Mesodermal cell (in vitro differentiated cells): ENCODE measurements around the gene ZNF593OS.

Experiments used
- H3K27ac ChIP-seq: 2 replicates; pipeline ENCODE4 v1.7.0; 2013; ENCODE audit warnings: mild to moderate bottlenecking, low read depth, low read length, moderate library complexity; ENCODE audit not compliant: severe bottlenecking
- H3K36me3 ChIP-seq: 2 replicates; pipeline ENCODE4 v1.7.1; 2013; ENCODE audit warnings: mild to moderate bottlenecking, low read length, moderate library complexity; ENCODE audit not compliant: control insufficient read depth, insufficient read depth
- H3K4me1 ChIP-seq: one replicate; pipeline ENCODE4 v1.7.1; 2013; ENCODE audit warnings: mild to moderate bottlenecking, low read length; ENCODE audit not compliant: insufficient read depth, control insufficient read depth, poor library complexity, severe bottlenecking
- H3K4me3 ChIP-seq: 2 replicates; pipeline ENCODE4 v1.7.0; 2013; ENCODE audit warnings: low read length, control low read depth, mild to moderate bottlenecking; ENCODE audit not compliant: insufficient read depth, poor library complexity, severe bottlenecking; ENCODE audit errors: extremely low read depth
- H3K9me3 ChIP-seq: 2 replicates; pipeline ENCODE4 v1.7.1; 2013; ENCODE audit warnings: mild to moderate bottlenecking, low read length, moderate library complexity; ENCODE audit not compliant: control insufficient read depth
- WGBS, 2 experiments: methylation state at CpG; one replicate each; pipeline ENCODE4 v1.1.5; 2013; ENCODE audit warnings: missing lambda C conversion rate in 2 of 2; ENCODE audit not compliant: insufficient coverage in 2 of 2; 5-methylcytosine and 5-hydroxymethylcytosine counted together

The ZNF593OS gene

GRCh38 chr1:26200413-26200812 lies 28.8 kb upstream of the ZNF593OS start:
- Histone ChIP-seq H3K4me3 (no peak overlapping the region), H3K36me3 (no peaks in the 10 kb centered on the region), H3K9me3 (no peaks in the 10 kb centered on the region), H3K4me1 (no peaks in the 10 kb centered on the region), H3K27ac (no peak overlapping the region)
- WGBS, 2 experiments = 90 to 98% methylated on average over 4 to 5 of the region's 5 CpGs

- WGBS, 2 experiments = 86 to 88% methylated on average over 7 to 11 of the region's 11 CpGs
- H3K36me3 ChIP-seq = no peaks in the 10 kb centered on the region
- no peak overlapping the region for H3K27ac ChIP-seq
- no peaks in the 10 kb centered on the region for H3K9me3 ChIP-seq
- H3K4me3 ChIP-seq = no peak overlapping the region
- no peaks in the 10 kb centered on the region for H3K4me1 ChIP-seq
Observed at GRCh38 chr1:26197813-26198212, 26.2 kb upstream of the ZNF593OS start.

GRCh38 chr1:26197301-26197700 lies 25.7 kb upstream of the ZNF593OS start:
- no peaks in the 10 kb centered on the region for H3K4me1 ChIP-seq
- 88 to 100% methylated on average over 2 to 3 of the region's 3 CpGs for WGBS, 2 experiments
- no peak overlapping the region for H3K27ac ChIP-seq
- H3K9me3 ChIP-seq = no peaks in the 10 kb centered on the region
- no peaks in the 10 kb centered on the region for H3K36me3 ChIP-seq
- H3K4me3 ChIP-seq = no peak overlapping the region

GRCh38 chr1:26195805-26196204 lies 24.2 kb upstream of the ZNF593OS start:
- H3K27ac ChIP-seq = no peak overlapping the region
- WGBS, 2 experiments = 100% methylated on average over 2 of the region's 3 CpGs; no CpG with 5 or more reads in 1 of the 2 experiments
- no peaks in the 10 kb centered on the region for H3K36me3 ChIP-seq
- no peaks in the 10 kb centered on the region for H3K4me1 ChIP-seq
- H3K4me3 ChIP-seq = no peak overlapping the region
- H3K9me3 ChIP-seq = no peaks in the 10 kb centered on the region

- WGBS, 2 experiments = 71 to 80% methylated on average over 1 of the region's 3 CpGs
- no peaks in the 10 kb centered on the region for H3K9me3 ChIP-seq
- no peaks in the 10 kb centered on the region for H3K36me3 ChIP-seq
- H3K27ac ChIP-seq = no peak overlapping the region
- no peaks in the 10 kb centered on the region for H3K4me1 ChIP-seq
- no peak overlapping the region for H3K4me3 ChIP-seq
Observed at GRCh38 chr1:26191739-26192138, 20.1 kb upstream of the ZNF593OS start.

- 27 to 38% methylated on average over 7 to 15 of the region's 16 CpGs for WGBS, 2 experiments
- no peaks in the 10 kb centered on the region for H3K4me1 ChIP-seq
Observed at GRCh38 chr1:26190373-26190987, 18.8 kb upstream of the ZNF593OS start, which contains the start of gene CATSPER4. Gene CATSPER4, plus strand, starts transcription at chr1:26190602. Its CDS starts 26 bp downstream, at chr1:26190628.

GRCh38 chr1:26189751-26190275 lies 18.2 kb upstream of the ZNF593OS start:
- WGBS, 2 experiments = 89 to 93% methylated on average over 3 to 4 of the region's 7 CpGs
- Histone ChIP-seq H3K9me3 (no peaks in the 10 kb centered on the region), H3K36me3 (no peaks in the 10 kb centered on the region), H3K4me1 (no peaks in the 10 kb centered on the region), H3K27ac (no peak overlapping the region), H3K4me3 (no peak overlapping the region)

More at GRCh38 chr1:26190373-26190987, 18.8 kb upstream of the ZNF593OS start, which contains the start of gene CATSPER4:
- no peaks in the 10 kb centered on the region for H3K9me3 ChIP-seq
- H3K36me3 ChIP-seq = no peaks in the 10 kb centered on the region
- H3K4me3 ChIP-seq = no peak within 1 kb of the TSS
- H3K27ac ChIP-seq = no peak within 1 kb of the TSS

GRCh38 chr1:26189331-26189730 lies 17.7 kb upstream of the ZNF593OS start:
- WGBS, 2 experiments = 93 to 96% methylated on average over 3 to 5 of the region's 6 CpGs
- H3K4me1 ChIP-seq = no peaks in the 10 kb centered on the region
- H3K36me3 ChIP-seq = no peaks in the 10 kb centered on the region
- H3K9me3 ChIP-seq = no peaks in the 10 kb centered on the region
- H3K4me3 ChIP-seq = no peak overlapping the region
- no peak overlapping the region for H3K27ac ChIP-seq

GRCh38 chr1:26188477-26188876 lies 16.8 kb upstream of the ZNF593OS start:
- Histone ChIP-seq H3K36me3 (no peaks in the 10 kb centered on the region), H3K27ac (no peak overlapping the region), H3K4me3 (no peak overlapping the region), H3K4me1 (no peaks in the 10 kb centered on the region), H3K9me3 (no peaks in the 10 kb centered on the region)
- 89 to 92% methylated on average over 3 to 4 of the region's 8 CpGs for WGBS, 2 experiments

GRCh38 chr1:26187882-26188281 lies 16.2 kb upstream of the ZNF593OS start:
- no peak overlapping the region for H3K27ac ChIP-seq
- H3K36me3 ChIP-seq = no peaks in the 10 kb centered on the region
- H3K4me1 ChIP-seq = no peaks in the 10 kb centered on the region
- H3K4me3 ChIP-seq = no peak overlapping the region
- no peaks in the 10 kb centered on the region for H3K9me3 ChIP-seq
- WGBS, 2 experiments = 100% methylated on average over 2 of the region's 6 CpGs

GRCh38 chr1:26184883-26185282 lies 13.3 kb upstream of the ZNF593OS start:
- Histone ChIP-seq H3K36me3 (no peaks in the 10 kb centered on the region), H3K4me1 (no peaks in the 10 kb centered on the region), H3K4me3 (no peak overlapping the region), H3K9me3 (no peaks in the 10 kb centered on the region), H3K27ac (no peak overlapping the region)
- 93 to 94% methylated on average over 11 to 20 of the region's 21 CpGs for whole genome bisulfite sequencing, 2 experiments
